Measurements from ENCODE around the gene NCOR2. TPM values are rescaled to one million over a fixed set of nuclear protein-coding genes. Genes with fewer than 3 reads are reported as not detected.
A peak's percentile ranks its signal among the peaks of the same experiment; 100 is the strongest.

Gene NCOR2
- 14.6 TPM for total RNA-seq
- polyA plus RNA-seq = 48.2 TPM
- long read RNA-seq, donor 1 = 0 reads
- long read RNA-seq, donor 2 = 0 reads
- long read RNA-seq, donor 3 = 0 reads
- long read RNA-seq, donor 4, partial matches to known transcripts = 0 of 1 reads
- long read RNA-seq, donor 4, other reads (novel, unspliced or antisense) = 0 of 1 reads
- long read RNA-seq, donor 5, partial matches to known transcripts = 5 of 8 reads
- long read RNA-seq, donor 5, other reads (novel, unspliced or antisense) = 0 of 8 reads
- long read RNA-seq, donor 6, partial matches to known transcripts = 0 of 2 reads
- long read RNA-seq, donor 6, other reads (novel, unspliced or antisense) = 0 of 2 reads
- long read RNA-seq, donor 7, partial matches to known transcripts = 5 of 7 reads
- long read RNA-seq, donor 7, other reads (novel, unspliced or antisense) = 0 of 7 reads
- long read RNA-seq, donor 8, partial matches to known transcripts = 0 of 2 reads
- long read RNA-seq, donor 8, other reads (novel, unspliced or antisense) = 0 of 2 reads
- long read RNA-seq, donor 9, partial matches to known transcripts = 0 of 1 reads
- long read RNA-seq, donor 9, other reads (novel, unspliced or antisense) = 0 of 1 reads
- long read RNA-seq, donor 10, partial matches to known transcripts = 7 of 9 reads
- long read RNA-seq, donor 10, other reads (novel, unspliced or antisense) = 0 of 9 reads

- peaks cover 0 to 8% of the 10 kb centered on the region in 2 donors for H3K9me3 ChIP-seq (ENCODE audit: control insufficient read depth in 2 of 2, insufficient read depth in 1 of 2, low read length in 1 of 2)
- H3K27ac ChIP-seq (ENCODE audit: low read depth in 1 of 2, low read length in 1 of 2) = peak within 1 kb of the TSS; percentile 81 to 88
- H3K4me1 ChIP-seq (ENCODE audit: control insufficient read depth in 2 of 2, insufficient read depth in 2 of 2, low read length in 2 of 2) = peaks cover 34 to 62% of the 10 kb centered on the region in 2 donors
- H3K36me3 ChIP-seq (ENCODE audit: control insufficient read depth in 2 of 2, insufficient read depth in 2 of 2, low read length in 1 of 2) = peaks cover 0 to 14% of the 10 kb centered on the region in 2 donors
- H3K4me3 ChIP-seq (ENCODE audit: low read length in 2 of 2) = peak within 1 kb of the TSS; percentile 96
- WGBS = under 1% methylated on average over 91 of the region's 106 CpGs
- peak in 6 of 9 donors; percentile 47 to 80 (median 64) for DNase-seq (ENCODE audit: low read depth in 6 of 9, low spot score in 9 of 9)
- H3K27me3 ChIP-seq (ENCODE audit: control insufficient read depth in 2 of 2, insufficient read depth in 1 of 2, low read length in 1 of 2) = no peaks in the 10 kb centered on the region
Measured at GRCh38 chr12:124566997-124567672, at the start of gene NCOR2. Gene NCOR2 (minus strand): TSS chr12:124567612. CDS start chr12:124495251, 72,361 bp downstream.

- Histone ChIP-seq H3K27ac (ENCODE audit: low read depth in 1 of 2, low read length in 1 of 2) (no peak overlapping the region), H3K4me3 (ENCODE audit: low read length in 2 of 2) (no peak overlapping the region), H3K4me1 (ENCODE audit: control insufficient read depth in 2 of 2, insufficient read depth in 2 of 2, low read length in 2 of 2) (peaks cover 0 to 3% of the 10 kb centered on the region in 2 donors), H3K9me3 (ENCODE audit: control insufficient read depth in 2 of 2, insufficient read depth in 1 of 2, low read length in 1 of 2) (peaks cover 4 to 11% of the 10 kb centered on the region in 2 donors), H3K36me3 (ENCODE audit: control insufficient read depth in 2 of 2, insufficient read depth in 2 of 2, low read length in 1 of 2) (no peaks in the 10 kb centered on the region), H3K27me3 (ENCODE audit: control insufficient read depth in 2 of 2, insufficient read depth in 1 of 2, low read length in 1 of 2) (peaks cover 0 to 13% of the 10 kb centered on the region in 2 donors)
- no peak for DNase-seq (ENCODE audit: low read depth in 6 of 9, low spot score in 9 of 9)
- WGBS = 63% methylated on average over 20 of the region's 20 CpGs
Measured at GRCh38 chr12:124616394-124617221, 49.2 kb upstream of the NCOR2 start.

- H3K27ac ChIP-seq (ENCODE audit: low read depth in 1 of 2, low read length in 1 of 2) = no peak overlapping the region
- no peak overlapping the region for H3K4me3 ChIP-seq (ENCODE audit: low read length in 2 of 2)
- no peaks in the 10 kb centered on the region for H3K36me3 ChIP-seq (ENCODE audit: control insufficient read depth in 2 of 2, insufficient read depth in 2 of 2, low read length in 1 of 2)
- whole genome bisulfite sequencing = 96% methylated on average over 6 of the region's 6 CpGs
- peaks cover 8 to 18% of the 10 kb centered on the region in 2 donors for H3K4me1 ChIP-seq (ENCODE audit: control insufficient read depth in 2 of 2, insufficient read depth in 2 of 2, low read length in 2 of 2)
- DNase-seq (ENCODE audit: low read depth in 6 of 9, low spot score in 9 of 9) = no peak
- H3K27me3 ChIP-seq (ENCODE audit: control insufficient read depth in 2 of 2, insufficient read depth in 1 of 2, low read length in 1 of 2) = peaks cover 0 to 18% of the 10 kb centered on the region in 2 donors
- H3K9me3 ChIP-seq (ENCODE audit: control insufficient read depth in 2 of 2, insufficient read depth in 1 of 2, low read length in 1 of 2) = peaks cover 4 to 11% of the 10 kb centered on the region in 2 donors
Measured at GRCh38 chr12:124614512-124615292, 47.3 kb upstream of the NCOR2 start.

GRCh38 chr12:124613151-124613585, 45.8 kb upstream of the NCOR2 start:
- WGBS = 94% methylated on average over 3 of the region's 3 CpGs
- peaks cover 4 to 11% of the 10 kb centered on the region in 2 donors for H3K9me3 ChIP-seq (ENCODE audit: control insufficient read depth in 2 of 2, insufficient read depth in 1 of 2, low read length in 1 of 2)
- peaks cover 0 to 18% of the 10 kb centered on the region in 2 donors for H3K27me3 ChIP-seq (ENCODE audit: control insufficient read depth in 2 of 2, insufficient read depth in 1 of 2, low read length in 1 of 2)
- H3K4me1 ChIP-seq (ENCODE audit: control insufficient read depth in 2 of 2, insufficient read depth in 2 of 2, low read length in 2 of 2) = peaks cover 19 to 33% of the 10 kb centered on the region in 2 donors
- H3K36me3 ChIP-seq (ENCODE audit: control insufficient read depth in 2 of 2, insufficient read depth in 2 of 2, low read length in 1 of 2) = no peaks in the 10 kb centered on the region
- no peak for DNase-seq (ENCODE audit: low read depth in 6 of 9, low spot score in 9 of 9)
- no peak overlapping the region for H3K27ac ChIP-seq (ENCODE audit: low read depth in 1 of 2, low read length in 1 of 2)
- no peak overlapping the region for H3K4me3 ChIP-seq (ENCODE audit: low read length in 2 of 2)

GRCh38 chr12:124612410-124612680, 44.9 kb upstream of the NCOR2 start:
- Histone ChIP-seq H3K36me3 (ENCODE audit: control insufficient read depth in 2 of 2, insufficient read depth in 2 of 2, low read length in 1 of 2) (no peaks in the 10 kb centered on the region), H3K9me3 (ENCODE audit: control insufficient read depth in 2 of 2, insufficient read depth in 1 of 2, low read length in 1 of 2) (peaks cover 4 to 16% of the 10 kb centered on the region in 2 donors), H3K27me3 (ENCODE audit: control insufficient read depth in 2 of 2, insufficient read depth in 1 of 2, low read length in 1 of 2) (peaks cover 0 to 11% of the 10 kb centered on the region in 2 donors), H3K4me3 (ENCODE audit: low read length in 2 of 2) (no peak overlapping the region), H3K27ac (ENCODE audit: low read depth in 1 of 2, low read length in 1 of 2) (no peak overlapping the region), H3K4me1 (ENCODE audit: control insufficient read depth in 2 of 2, insufficient read depth in 2 of 2, low read length in 2 of 2) (peaks cover 27 to 41% of the 10 kb centered on the region in 2 donors)
- WGBS = 83% methylated on average over 4 of the region's 4 CpGs
- DNase-seq (ENCODE audit: low read depth in 6 of 9, low spot score in 9 of 9) = no peak

GRCh38 chr12:124611559-124612409, 44.4 kb upstream of the NCOR2 start:
- 96% methylated on average over 15 of the region's 15 CpGs for WGBS
- H3K9me3 ChIP-seq (ENCODE audit: control insufficient read depth in 2 of 2, insufficient read depth in 1 of 2, low read length in 1 of 2) = peaks cover 4 to 13% of the 10 kb centered on the region in 2 donors
- no peak overlapping the region for H3K4me3 ChIP-seq (ENCODE audit: low read length in 2 of 2)
- DNase-seq (ENCODE audit: low read depth in 6 of 9, low spot score in 9 of 9) = no peak
- H3K27ac ChIP-seq (ENCODE audit: low read depth in 1 of 2, low read length in 1 of 2) = no peak overlapping the region
- H3K27me3 ChIP-seq (ENCODE audit: control insufficient read depth in 2 of 2, insufficient read depth in 1 of 2, low read length in 1 of 2) = peaks cover 0 to 5% of the 10 kb centered on the region in 2 donors
- H3K4me1 ChIP-seq (ENCODE audit: control insufficient read depth in 2 of 2, insufficient read depth in 2 of 2, low read length in 2 of 2) = peaks cover 30 to 43% of the 10 kb centered on the region in 2 donors
- no peaks in the 10 kb centered on the region for H3K36me3 ChIP-seq (ENCODE audit: control insufficient read depth in 2 of 2, insufficient read depth in 2 of 2, low read length in 1 of 2)

GRCh38 chr12:124610629-124611558, 43.5 kb upstream of the NCOR2 start:
- H3K9me3 ChIP-seq (ENCODE audit: control insufficient read depth in 2 of 2, insufficient read depth in 1 of 2, low read length in 1 of 2) = peaks cover 4 to 18% of the 10 kb centered on the region in 2 donors
- peaks cover 0 to 5% of the 10 kb centered on the region in 2 donors for H3K27me3 ChIP-seq (ENCODE audit: control insufficient read depth in 2 of 2, insufficient read depth in 1 of 2, low read length in 1 of 2)
- 89% methylated on average over 23 of the region's 23 CpGs for WGBS
- no peak overlapping the region for H3K4me3 ChIP-seq (ENCODE audit: low read length in 2 of 2)
- H3K36me3 ChIP-seq (ENCODE audit: control insufficient read depth in 2 of 2, insufficient read depth in 2 of 2, low read length in 1 of 2) = no peaks in the 10 kb centered on the region
- H3K27ac ChIP-seq (ENCODE audit: low read depth in 1 of 2, low read length in 1 of 2) = peak overlapping the region in 1 of 2 donors; percentile 42
- peaks cover 33 to 46% of the 10 kb centered on the region in 2 donors for H3K4me1 ChIP-seq (ENCODE audit: control insufficient read depth in 2 of 2, insufficient read depth in 2 of 2, low read length in 2 of 2)
- no peak for DNase-seq (ENCODE audit: low read depth in 6 of 9, low spot score in 9 of 9)
